Adrenal gland (tissue), 12 donors: ENCODE measurements around the gene RCE1. TPM values are rescaled to one million over a fixed set of nuclear protein-coding genes. Genes with fewer than 3 reads are reported as not detected.

Experiments used
- DNase-seq, 7 donors: peaks; one replicate each; pipeline ENCODE4 v3.0.0-alpha.2; 2019 to 2020
- H3K27ac ChIP-seq, 5 donors: fragments of 200-600 bp; sonication (generic) in 4 of 5; 1 replicate in 3 of 5; 2 replicates in 2 of 5; pipeline versions ENCODE4 v1.5.1 to v1.8.0; 2016 to 2020; ENCODE audit warnings: mild to moderate bottlenecking in 1 of 5
- H3K27me3 ChIP-seq: fragments of 200-600 bp; 2 replicates; pipeline ENCODE4 v1.8.0; 2021
- H3K36me3 ChIP-seq, 2 donors: fragments of 200-600 bp; replicated peaks in 1 of 2; 1 replicate in 1 of 2; 2 replicates in 1 of 2; pipeline versions ENCODE4 v1.5.1 to v1.8.0; 2018 to 2022
- H3K4me1 ChIP-seq, 2 donors: fragments of 200-600 bp; replicated peaks in 1 of 2; 1 replicate in 1 of 2; 2 replicates in 1 of 2; pipeline versions ENCODE4 v1.5.1 to v1.8.0; 2018 to 2021
- H3K4me3 ChIP-seq, 4 donors: fragments of 200-600 bp; sonication (generic) in 3 of 4; one replicate each; pipeline ENCODE4 v1.5.1; 2016 to 2018
- H3K9me3 ChIP-seq, 3 donors: fragments of 200-600 bp; sonication (generic) in 1 of 3; replicated peaks in 1 of 3; 1 replicate in 2 of 3; 2 replicates in 1 of 3; pipeline versions ENCODE4 v1.5.1 to v1.8.0; 2016 to 2021
- POLR2A ChIP-seq, 2 donors: fragments of 450-650 bp; IDR thresholded peaks; one replicate each; pipeline ENCODE4 v1.6.1; 2017; ENCODE audit warnings: antibody characterized with exemption in 2 of 2, mild to moderate bottlenecking in 2 of 2, moderate library complexity in 1 of 2
- WGBS, 4 donors: extraction: QIAGEN DNeasy Blood & Tissue Kit in 2 of 4; methylation state at CpG; one replicate each; pipeline versions ENCODE4 v1.1.5 to v1.1.7; 2013 to 2017; 5-methylcytosine and 5-hydroxymethylcytosine counted together
- intact Hi-C, 2 donors: fragments of 100-400 bp; cut with DNase I; formaldehyde crosslinking; loops; one replicate each; pipeline versions ENCODE4 v1.14.1 to v1.15.0; 2022 to 2023
- polyA plus RNA-seq, 3 donors: library from polyadenylated mRNA; stranded (reverse); fragments of 200-250 nt in 2 of 3; fragments of 350-450 nt in 1 of 3; fragmentation: Illumina TruSeq in 1 of 3; extraction: RNeasy Lipid Tissue Mini Kit (QIAGEN cat#74804) in 1 of 3; gene quantifications; one replicate each; pipeline ENCODE4 v1.2.3, GENCODE V29; 2013 to 2014
- total RNA-seq, 9 donors: library from RNA; depleted of rRNA in 4 of 9; stranded (reverse); fragments of >200 nt in 4 of 9; fragments of 120-200 nt in 1 of 9; fragmentation: NEBNext Ultra II Directional in 1 of 9; extraction: Animal tissue kit (Norgen Biotek cat#: 25700) in 1 of 9; gene quantifications; one replicate each; pipeline versions ENCODE4 v1.1.0 to v1.2.4, GENCODE V29; 2013 to 2023
- TF ChIP-seq, protein P1 (sequence below), 6 experiments: fragments of 450-650 bp in 4 of 6; fragments of 200-600 bp in 2 of 6; sonication (generic) in 1 of 6; IDR thresholded peaks; 1 replicate in 5 of 6; 2 replicates in 1 of 6; pipeline versions ENCODE4 v1.5.1 to v1.8.0; 2016 to 2021; ENCODE audit warnings: antibody characterized with exemption in 6 of 6, mild to moderate bottlenecking in 2 of 6, moderate library complexity in 1 of 6
- donor health status: healthy with polysubstance abuse.
- donor health status: Bipolar disorder and iron deficiency.
- donor health status: DM: yes; HTN: yes; CAD: no.
- donor health status: DM: no; HTN: no; CAD: no.
- donor health status: DM: no; HTN: no; CAD: no.
- donor health status: DM: yes; HTN: yes; CAD: no.

RCE1 gene
- total and polyA plus RNA-seq, 12 donors: 5.2 to 24.8 (median 18.0) TPM

DNA sequence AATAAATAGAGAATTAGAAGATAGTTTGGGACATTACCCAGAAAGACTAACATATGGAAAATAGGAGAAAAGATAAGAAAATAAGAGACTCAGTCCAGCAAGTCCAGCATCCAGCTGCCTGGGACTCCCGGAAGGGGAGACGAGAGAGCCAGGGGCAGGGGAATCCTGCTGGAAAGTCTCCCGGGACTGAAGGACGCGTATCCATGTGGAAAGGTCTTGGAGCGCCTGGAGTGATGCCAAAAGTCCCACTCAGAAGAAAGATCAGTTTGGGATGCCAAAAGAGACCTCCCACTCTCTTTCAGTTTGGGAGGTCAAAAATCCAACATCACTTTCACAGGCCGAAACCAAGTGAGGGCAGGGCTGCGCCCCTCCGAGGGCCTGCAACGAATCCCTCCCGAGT, 44.3 kb downstream of the RCE1 start:
- DNase-seq: no peak
- Histone ChIP-seq H3K4me1 (peaks cover 8 to 18% of the 10 kb centered on the region in 2 donors), H3K27me3 (no peaks in the 10 kb centered on the region), H3K9me3 (no peaks in the 10 kb centered on the region), H3K36me3 (no peaks in the 10 kb centered on the region), H3K27ac (peak overlapping the region in 2 of 5 donors; percentile 44 to 60), H3K4me3 (no peak overlapping the region)
- TF ChIP-seq POLR2A (IDR thresholded peaks at IDR 0.05): no peak
- TF ChIP-seq, protein P1, sequence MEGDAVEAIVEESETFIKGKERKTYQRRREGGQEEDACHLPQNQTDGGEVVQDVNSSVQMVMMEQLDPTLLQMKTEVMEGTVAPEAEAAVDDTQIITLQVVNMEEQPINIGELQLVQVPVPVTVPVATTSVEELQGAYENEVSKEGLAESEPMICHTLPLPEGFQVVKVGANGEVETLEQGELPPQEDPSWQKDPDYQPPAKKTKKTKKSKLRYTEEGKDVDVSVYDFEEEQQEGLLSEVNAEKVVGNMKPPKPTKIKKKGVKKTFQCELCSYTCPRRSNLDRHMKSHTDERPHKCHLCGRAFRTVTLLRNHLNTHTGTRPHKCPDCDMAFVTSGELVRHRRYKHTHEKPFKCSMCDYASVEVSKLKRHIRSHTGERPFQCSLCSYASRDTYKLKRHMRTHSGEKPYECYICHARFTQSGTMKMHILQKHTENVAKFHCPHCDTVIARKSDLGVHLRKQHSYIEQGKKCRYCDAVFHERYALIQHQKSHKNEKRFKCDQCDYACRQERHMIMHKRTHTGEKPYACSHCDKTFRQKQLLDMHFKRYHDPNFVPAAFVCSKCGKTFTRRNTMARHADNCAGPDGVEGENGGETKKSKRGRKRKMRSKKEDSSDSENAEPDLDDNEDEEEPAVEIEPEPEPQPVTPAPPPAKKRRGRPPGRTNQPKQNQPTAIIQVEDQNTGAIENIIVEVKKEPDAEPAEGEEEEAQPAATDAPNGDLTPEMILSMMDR (IDR thresholded peaks at IDR 0.05): no peak
- intact Hi-C loops: no loop called here
- WGBS, 4 donors: 77 to 93% (median 80%) methylated on average over 11 of the region's 11 CpGs

DNA sequence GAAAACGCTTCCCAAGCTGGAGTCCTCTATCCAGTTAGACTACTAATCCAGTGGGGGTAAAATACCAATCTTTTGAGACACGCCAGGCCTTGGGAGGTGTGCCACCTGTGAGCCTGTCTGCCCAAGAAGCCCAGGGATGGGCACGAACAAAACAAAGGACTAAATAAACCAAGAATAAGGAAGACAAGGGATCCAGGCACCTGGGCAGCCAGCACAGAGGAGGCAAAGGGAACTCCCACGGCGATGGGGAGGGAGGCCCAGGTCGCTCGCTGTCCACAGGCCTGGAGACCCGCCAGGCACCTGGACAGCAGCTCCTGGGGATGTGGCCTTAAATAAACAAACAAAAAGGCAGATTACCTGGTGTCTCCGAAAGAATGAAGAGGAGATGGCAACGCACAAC, 45.0 kb downstream of the RCE1 start:
- 95 to 98% (median 96%) methylated on average over 9 to 10 of the region's 10 CpGs for WGBS, 4 donors
- no peak overlapping the region for H3K27ac ChIP-seq
- no peaks in the 10 kb centered on the region for H3K9me3 ChIP-seq
- intact Hi-C loops: no loop called here
- no peaks in the 10 kb centered on the region for H3K27me3 ChIP-seq
- peaks cover 5 to 10% of the 10 kb centered on the region in 2 donors for H3K4me1 ChIP-seq
- no peak overlapping the region for H3K4me3 ChIP-seq
- no peaks in the 10 kb centered on the region for H3K36me3 ChIP-seq
- DNase-seq: no peak
- TF ChIP-seq, protein P1 (IDR thresholded peaks at IDR 0.05): no peak
- no peak for TF ChIP-seq POLR2A (IDR thresholded peaks at IDR 0.05)

DNA sequence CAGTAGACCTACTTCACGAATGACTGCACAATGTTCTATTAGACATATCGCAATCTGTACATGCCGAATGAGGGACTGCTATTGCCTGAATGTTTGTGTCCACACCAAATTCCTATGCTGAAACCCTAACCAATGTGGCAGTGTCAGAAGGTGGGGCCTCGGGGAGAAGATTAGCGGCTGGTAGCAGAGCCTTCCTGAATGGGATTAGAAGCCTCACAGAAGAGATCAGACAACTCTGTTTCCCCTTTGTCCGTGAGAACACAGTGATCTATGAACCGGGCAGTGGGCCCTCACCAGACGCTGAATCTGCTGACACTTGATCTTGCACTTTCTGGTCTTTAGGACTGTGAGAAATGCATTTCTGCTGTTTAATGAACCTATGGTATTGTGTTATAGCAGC, 46.7 kb downstream of the RCE1 start:
- Histone ChIP-seq H3K27ac (no peak overlapping the region), H3K4me3 (no peak overlapping the region), H3K36me3 (no peaks in the 10 kb centered on the region), H3K27me3 (no peaks in the 10 kb centered on the region), H3K9me3 (no peaks in the 10 kb centered on the region), H3K4me1 (peaks cover 5% of the 10 kb centered on the region in 2 donors)
- no peak for DNase-seq
- TF ChIP-seq POLR2A (IDR thresholded peaks at IDR 0.05): no peak
- TF ChIP-seq, protein P1 (IDR thresholded peaks at IDR 0.05): no peak
- intact Hi-C loops: no loop called here
- WGBS, 4 donors: 87 to 96% (median 91%) methylated on average over 8 of the region's 8 CpGs

DNA sequence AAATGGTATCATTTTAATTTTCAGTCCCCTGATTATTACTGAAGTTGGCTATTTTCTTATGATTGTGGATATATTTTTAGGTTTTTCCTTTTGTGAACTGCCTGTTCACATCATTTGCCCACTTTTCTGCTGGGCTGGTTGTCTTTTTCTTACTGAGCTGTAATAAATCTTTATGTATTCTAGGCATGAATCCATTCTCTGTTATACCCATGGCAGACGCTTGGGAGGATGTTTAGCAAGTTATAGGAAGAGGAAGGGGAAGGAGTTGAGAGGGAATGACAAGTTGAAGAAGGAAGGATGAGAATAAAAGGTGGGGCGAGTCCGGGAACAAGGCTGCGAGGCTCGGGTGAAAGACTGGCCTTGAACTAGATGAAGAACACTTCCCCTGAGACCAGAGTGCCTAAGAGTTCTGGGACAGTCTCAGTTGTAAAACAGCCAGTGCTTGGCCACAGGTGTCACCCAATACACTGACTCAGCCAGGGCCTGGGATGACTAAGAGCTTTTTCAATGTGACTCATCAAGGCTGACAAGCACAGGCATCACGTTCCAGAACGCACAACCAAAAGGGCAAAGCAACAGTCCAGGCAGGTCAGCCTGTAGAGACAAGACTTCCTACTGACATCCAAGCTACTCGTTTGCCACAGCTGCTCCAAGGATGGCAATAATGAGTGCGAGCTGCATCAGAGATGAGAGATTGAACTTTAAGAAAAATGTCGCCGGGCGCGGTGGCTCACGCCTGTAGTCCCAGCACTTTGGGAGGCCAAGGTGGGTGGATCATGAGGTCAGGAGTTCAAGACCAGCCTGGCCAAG, 48.8 kb downstream of the RCE1 start:
- Histone ChIP-seq H3K4me3 (no peak overlapping the region), H3K27me3 (no peaks in the 10 kb centered on the region), H3K9me3 (no peaks in the 10 kb centered on the region), H3K4me1 (peaks cover 0 to 5% of the 10 kb centered on the region in 2 donors), H3K27ac (peak overlapping the region; percentile 26 to 72 (median 66)), H3K36me3 (no peaks in the 10 kb centered on the region)
- peak; percentile 83 to 96 (median 95) for DNase-seq
- intact Hi-C loops: no loop called here
- 48 to 58% (median 54%) methylated on average over 14 of the region's 14 CpGs for WGBS, 4 donors
- TF ChIP-seq POLR2A (IDR thresholded peaks at IDR 0.05): peak in 1 of 2 donors; percentile 61
- TF ChIP-seq, protein P1 (IDR thresholded peaks at IDR 0.05): peak in 3 of 6 experiments; percentile 5 to 38 (median 25)
